NCI-H128 (cell line): ENCODE data around the gene HIPK4.
"Not testable (repeated sequence)": the region's sequence is repeated elsewhere in the genome, so short reads cannot be mapped to it uniquely, and the experiment has no call there.

ENCODE experiments used
- DNase-seq: peaks from one replicate; lab custom pipeline; 2025; ENCODE audit not compliant: unreplicated experiment; lab: John Stamatoyannopoulos, UW

HIPK4 gene

GRCh38 chr19:40394816-40395210 lies 4.8 kb upstream of the HIPK4 start:
- no peak for DNase-seq

GRCh38 chr19:40393894-40394815 lies 4.2 kb upstream of the HIPK4 start:
- no peak for DNase-seq

DNA sequence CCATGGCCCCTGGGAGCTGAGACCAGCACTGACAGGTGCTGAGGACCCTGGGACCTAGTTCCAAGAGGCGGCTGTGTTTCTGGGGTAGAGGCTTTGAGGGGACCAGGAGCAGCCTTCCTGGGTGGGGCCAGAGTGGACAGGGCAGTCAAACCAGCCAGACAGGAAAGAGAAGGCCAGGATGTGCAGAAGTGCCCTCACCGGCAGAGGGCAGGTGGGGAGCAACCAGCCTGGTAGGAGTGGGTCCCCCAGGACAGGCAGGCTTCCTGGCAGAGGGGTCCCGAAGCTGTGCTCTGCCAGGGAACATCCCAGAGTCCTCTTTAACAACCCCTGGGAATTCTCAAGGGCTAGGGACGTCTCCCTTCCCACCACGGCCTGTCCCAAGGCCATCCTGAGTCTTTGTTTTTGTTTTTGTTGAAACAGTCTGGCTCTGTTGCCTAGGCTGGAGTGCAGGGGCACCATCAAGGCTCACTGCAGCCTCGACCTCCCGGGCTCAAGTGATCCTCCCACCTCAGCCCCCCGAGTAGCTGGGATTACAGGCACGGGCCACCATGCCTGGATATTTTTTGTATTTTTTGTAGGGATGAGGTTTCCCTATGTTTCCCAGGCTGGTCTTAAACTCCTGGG lies 3.0 kb upstream of the HIPK4 start:
- no peak for DNase-seq

GRCh38 chr19:40392123-40392522 lies 2.1 kb upstream of the HIPK4 start:
- DNase-seq: no peak

DNA sequence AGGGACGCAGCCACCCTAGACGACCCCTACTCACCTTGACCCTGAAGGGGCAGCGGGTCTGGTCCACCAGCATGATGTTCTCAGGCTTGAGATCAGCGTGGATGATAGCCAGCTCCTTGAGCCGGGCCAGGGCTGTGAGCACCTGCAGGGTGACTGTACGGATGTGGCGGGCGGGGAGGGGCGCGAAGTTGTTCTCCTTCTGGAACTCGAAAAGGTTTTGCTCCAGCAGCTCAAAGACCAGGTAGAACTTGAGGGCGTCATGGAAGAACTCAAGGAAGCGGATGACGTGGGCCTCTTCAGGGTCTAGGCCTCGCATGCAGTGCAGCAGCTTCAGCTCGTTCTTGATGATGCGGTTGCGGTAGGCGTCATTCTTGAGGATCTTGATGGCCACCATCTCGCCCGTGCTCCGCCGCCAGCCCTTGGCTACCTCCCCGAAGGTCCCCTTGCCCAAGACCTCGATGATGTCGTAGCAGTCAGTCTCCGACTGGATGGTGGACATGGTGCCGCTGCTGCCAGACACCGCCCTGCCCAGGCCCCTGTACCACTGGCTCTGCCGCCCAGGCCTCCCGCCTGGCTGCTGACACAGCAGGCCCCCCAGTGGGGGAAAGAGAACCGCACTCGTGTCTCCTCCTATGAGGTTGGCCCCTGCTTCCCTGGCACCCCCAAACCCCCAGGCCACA lies 437 bp downstream of the HIPK4 start:
- DNase-seq: no peak

GRCh38 chr19:40388481-40388880 lies 1.5 kb downstream of the HIPK4 start:
- no peak for DNase-seq

DNA sequence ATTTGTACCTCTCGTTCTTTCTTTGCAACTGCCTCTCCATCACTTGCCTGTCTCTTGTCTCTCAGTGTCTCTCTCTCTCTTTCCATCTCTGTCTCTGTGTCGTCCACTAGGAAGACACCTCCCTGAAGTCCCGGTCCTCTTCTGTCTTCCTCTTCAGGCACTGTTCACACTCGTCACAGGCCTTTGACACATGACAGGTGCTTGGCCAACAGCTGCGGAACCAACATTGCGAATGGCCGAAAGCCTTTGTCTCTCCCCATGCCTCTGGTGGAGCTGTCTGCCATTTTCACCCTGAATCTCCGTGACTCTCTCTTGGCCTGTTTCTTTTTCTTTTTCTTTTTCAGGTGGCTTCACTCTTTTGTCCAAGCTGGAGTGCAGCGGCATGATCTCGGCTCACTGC lies 2.8 kb downstream of the HIPK4 start:
- DNase-seq: no peak

DNA sequence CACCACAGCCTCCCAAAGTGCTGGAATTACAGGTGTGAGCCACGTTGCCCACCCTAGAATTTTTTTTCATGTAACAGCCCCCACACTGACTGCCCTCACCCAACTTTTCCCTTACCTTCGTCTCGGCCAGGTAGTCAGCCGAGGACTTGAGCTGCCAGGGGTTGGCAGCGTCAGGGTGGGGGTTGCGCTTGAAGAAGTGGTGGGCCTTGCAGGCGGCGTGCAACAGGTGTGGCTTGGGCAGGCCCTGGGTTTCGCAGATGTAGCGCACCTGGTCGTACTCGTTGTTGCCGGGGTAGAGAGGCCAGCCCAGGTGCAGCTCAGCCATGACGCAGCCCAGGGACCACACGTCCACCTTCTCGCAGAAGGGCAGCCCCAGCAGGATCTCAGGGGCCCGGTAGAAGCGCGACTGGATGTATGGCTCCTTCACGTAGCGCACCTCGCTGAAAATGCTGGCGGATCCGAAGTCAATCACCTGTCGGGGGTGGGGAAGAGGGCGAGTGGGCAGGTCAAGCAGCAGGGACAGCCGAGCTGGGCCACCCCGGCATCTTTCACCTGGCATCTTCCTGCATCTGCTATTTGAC lies 6.2 kb downstream of the HIPK4 start:
- no peak for DNase-seq

GRCh38 chr19:40381321-40381720 lies 8.7 kb downstream of the HIPK4 start:
- DNase-seq: no peak

DNA sequence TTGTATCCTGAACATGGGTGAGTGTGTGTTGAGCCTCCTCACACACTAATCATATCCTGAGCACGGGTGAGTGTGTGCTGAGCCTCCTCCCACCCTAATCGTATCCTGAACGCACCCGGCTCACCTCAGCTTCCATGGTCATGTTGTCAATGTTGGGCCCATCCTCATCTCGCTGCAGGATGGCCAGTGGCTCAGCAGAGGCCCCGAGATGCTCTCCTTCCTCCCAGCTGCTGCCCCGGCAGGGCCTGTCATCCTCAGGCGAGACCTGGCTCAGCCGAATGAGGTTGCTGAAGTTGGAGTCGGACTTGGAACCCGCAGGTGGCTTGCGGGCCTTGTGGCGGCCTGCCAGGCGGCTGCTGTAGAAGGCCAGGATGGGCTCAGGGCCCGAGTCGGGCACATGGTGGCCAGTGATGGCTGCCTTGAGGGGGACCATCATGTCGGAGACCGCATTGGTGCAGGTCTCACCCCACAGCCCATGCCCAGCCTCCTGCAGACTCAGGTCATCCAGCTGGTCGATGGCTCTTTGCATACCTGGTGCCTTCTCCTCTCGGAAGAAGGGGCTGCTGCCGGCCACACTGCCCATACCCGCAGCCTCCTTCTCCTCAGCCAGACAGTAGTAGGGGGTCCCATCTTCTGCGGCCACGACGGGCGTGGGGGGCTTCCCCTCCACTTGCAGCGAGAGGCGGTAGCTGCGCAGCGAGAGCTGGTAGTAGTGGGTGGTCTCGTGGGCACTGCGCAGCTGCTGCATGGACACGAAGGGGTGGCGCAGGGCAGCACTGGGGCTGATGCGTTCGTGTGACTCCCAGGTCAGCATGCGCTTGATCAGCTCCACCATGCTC lies 9.6 kb downstream of the HIPK4 start:
- DNase-seq: no peak

- DNase-seq: no peak
These were observed 10.4 kb downstream of the HIPK4 start for GRCh38 chr19:40379446-40380198.

DNA sequence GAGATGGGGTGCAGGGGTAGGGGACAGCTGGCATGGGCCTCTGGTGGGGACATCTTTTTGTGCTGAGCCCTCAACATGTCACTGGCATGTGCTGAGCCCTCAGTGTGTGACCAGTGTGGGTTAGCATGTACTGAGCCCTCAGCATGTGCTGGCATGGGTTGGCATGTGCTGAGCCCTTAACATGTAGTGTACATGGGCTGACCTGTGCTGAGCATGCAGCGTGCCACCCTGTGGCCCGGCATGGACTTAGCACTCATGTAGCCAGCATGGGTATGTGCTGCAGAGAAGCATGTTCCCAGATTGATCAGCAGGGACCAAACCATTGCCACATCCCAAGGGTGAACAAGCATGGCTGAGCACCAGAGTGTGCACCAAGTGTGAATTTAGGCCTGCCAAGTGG lies 11.5 kb downstream of the HIPK4 start:
- DNase-seq: no peak

DNA sequence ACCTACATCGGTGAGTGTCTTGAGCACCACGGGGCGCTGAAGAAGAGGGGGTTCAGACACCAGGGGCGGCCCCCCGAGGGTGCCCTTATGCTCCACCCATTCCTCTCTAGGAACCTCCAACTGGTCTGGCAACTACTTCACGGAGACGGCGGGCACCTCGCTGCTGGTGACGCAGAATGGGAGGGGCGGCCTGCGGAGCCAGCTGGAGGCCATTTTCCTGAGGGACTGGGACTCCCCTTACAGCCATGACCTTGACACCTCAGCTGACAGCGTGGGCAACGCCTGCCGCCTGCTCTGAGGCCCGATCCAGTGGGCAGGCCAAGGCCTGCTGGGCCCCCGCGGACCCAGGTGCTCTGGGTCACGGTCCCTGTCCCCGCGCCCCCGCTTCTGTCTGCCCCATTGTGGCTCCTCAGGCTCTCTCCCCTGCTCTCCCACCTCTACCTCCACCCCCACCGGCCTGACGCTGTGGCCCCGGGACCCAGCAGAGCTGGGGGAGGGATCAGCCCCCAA lies 12.1 kb downstream of the HIPK4 start:
- no peak for DNase-seq

DNA sequence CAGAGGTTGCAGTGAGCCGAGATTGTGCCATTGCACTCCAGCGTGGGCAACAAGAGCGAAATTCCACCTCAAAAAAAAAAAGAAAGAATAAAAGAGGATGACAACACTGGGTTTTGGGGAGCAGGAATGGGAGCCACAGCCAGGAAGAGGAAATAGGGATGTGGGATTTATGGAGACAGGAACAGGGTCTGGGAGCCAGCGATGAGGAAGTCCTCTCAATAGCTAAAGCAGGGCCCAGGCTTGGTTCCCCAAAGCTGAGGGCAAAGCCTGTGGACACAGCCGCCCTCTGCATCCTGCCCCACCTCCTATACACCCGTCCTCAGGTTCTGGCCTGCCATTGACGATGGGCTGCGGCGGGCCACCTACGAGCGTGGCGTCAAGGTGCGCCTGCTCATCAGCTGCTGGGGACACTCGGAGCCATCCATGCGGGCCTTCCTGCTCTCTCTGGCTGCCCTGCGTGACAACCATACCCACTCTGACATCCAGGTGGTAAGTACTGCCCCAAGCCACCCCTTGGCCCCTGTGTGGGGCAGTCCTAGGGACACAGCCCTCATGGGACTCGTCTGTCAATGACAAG lies 13.6 kb downstream of the HIPK4 start:
- no peak for DNase-seq

GRCh38 chr19:40374084-40374483 lies 15.9 kb downstream of the HIPK4 start:
- no peak for DNase-seq

GRCh38 chr19:40371802-40372122 lies 18.2 kb downstream of the HIPK4 start:
- DNase-seq: no peak

- no peak for DNase-seq
These were observed 18.8 kb downstream of the HIPK4 start for GRCh38 chr19:40370997-40371801.

DNA sequence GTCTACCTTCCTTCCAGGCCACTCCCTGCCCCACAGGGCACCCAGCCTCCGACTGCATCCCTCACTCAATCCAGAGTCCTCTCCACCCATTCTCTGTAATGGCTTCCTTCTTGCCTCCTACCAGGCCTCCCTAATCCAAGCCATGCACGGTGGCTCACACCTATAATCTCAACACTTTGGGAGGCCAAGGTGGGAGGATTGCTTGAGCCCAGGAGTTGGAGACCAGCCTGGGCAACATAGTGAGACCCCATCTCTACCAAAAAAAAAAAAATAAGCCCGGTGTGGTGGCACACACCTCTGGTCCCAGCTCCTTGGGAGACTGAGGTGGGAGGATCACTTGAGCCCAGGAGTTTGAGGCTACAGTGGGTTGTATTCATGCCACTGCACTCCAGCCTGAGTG lies 19.7 kb downstream of the HIPK4 start:
- not testable (repeated sequence) for DNase-seq

GRCh38 chr19:40369797-40370196 lies 20.2 kb downstream of the HIPK4 start:
- no peak for DNase-seq
